ENCODE data around the gene TMEM50A. TPM values are rescaled to one million over a fixed set of nuclear protein-coding genes. Genes with fewer than 3 reads are reported as not detected.

The TMEM50A gene
- total and polyA plus RNA-seq, 9 of the 15 experiments (the other 6 are each of a cell fraction or from before 2014, with no cell fraction given) = 43.7 to 195 (median 137) TPM

GRCh38 chr1:25341746-25342145, 3.6 kb downstream of the TMEM50A start:
- ATAC-seq (no peak), FAIRE-seq (no peak), DNase-seq (ENCODE audit: extremely low read depth in 1 of 4, low spot score in 3 of 4) (no peak)
- no peaks in the 10 kb centered on the region for H4K20me1 ChIP-seq (replicated peaks; ENCODE audit: control insufficient read depth, insufficient read depth, low read length)
- H2AFZ ChIP-seq (ENCODE audit: low read depth, low read length) = no peak overlapping the region
- POLR2A ChIA-PET = interaction anchor here (1.0 to 1.8 kb wide), 3 partner anchors 8 to 109 kb away, joined by 3 to 5 read pairs (median 3); no protein-coding TSS in a partner anchor
- no peak overlapping the region for H3K4me2 ChIP-seq (ENCODE audit: insufficient read depth, low read length)
- H3K27ac ChIP-seq (ENCODE audit: extremely low read depth, low read depth, low read length) = no peak overlapping the region
- in situ Hi-C loops (cut with MboI) (no loop called here), intact Hi-C loops (cut with micrococcal nuclease) (no loop called here)
- H3K4me1 ChIP-seq (replicated peaks in 1 of 2; ENCODE audit: control insufficient read depth in 2 of 2, insufficient read depth in 2 of 2, low read length in 2 of 2) = peaks cover 6 to 7% of the 10 kb centered on the region in 2 experiments; a peak in 4 of 5 replicates
- no peak overlapping the region for H3K9ac ChIP-seq (ENCODE audit: insufficient read depth in 1 of 2, low read depth in 2 of 2, low read length in 2 of 2)
- peaks cover 64% of the 10 kb centered on the region for H3K79me2 ChIP-seq (ENCODE audit: control insufficient read depth, insufficient read depth, low read length)
- CTCF ChIA-PET (ENCODE audit: low intra/inter-chr PET ratio) = no interaction called here
- peaks cover 48% of the 10 kb centered on the region for H3K36me3 ChIP-seq (ENCODE audit: control insufficient read depth, insufficient read depth, low read length)
- H3K9me1 ChIP-seq (ENCODE audit: control insufficient read depth, insufficient read depth, low read length) = no peaks in the 10 kb centered on the region
- BruUV-seq (replicated peaks) = no TSS peak
- WGBS (ENCODE audit: insufficient coverage, low coverage, missing lambda C conversion rate) = 86% methylated on average over 6 of the region's 6 CpGs
- no peaks in the 10 kb centered on the region for H3K9me3 ChIP-seq (replicated peaks; ENCODE audit: control insufficient read depth, insufficient read depth, low read depth, low read length)
- no peaks in the 10 kb centered on the region for H3K27me3 ChIP-seq (ENCODE audit: control insufficient read depth in 2 of 2, insufficient read depth in 2 of 2, low read length in 2 of 2)
- H3K4me3 ChIP-seq = no peak overlapping the region
- TF ChIP-seq SMARCB1 (IDR thresholded peaks at IDR 0.05; ENCODE audit: insufficient read length, low read depth) (no peak), PTTG1 (tag; IDR thresholded peaks at IDR 0.05; ENCODE audit: low read depth) (no peak), ZNF398 (CRISPR knock-in tag; IDR thresholded peaks at IDR 0.05) (no peak), POLR2H (tag; IDR thresholded peaks at IDR 0.05; ENCODE audit: low read depth) (no peak), ATF7 (IDR thresholded peaks at IDR 0.05) (no peak), CCNT2 (IDR thresholded peaks at IDR 0.05; ENCODE audit: borderline replicate concordance, extremely low read depth, insufficient read length, low read depth, low read length) (no peak), ELF2 (CRISPR knock-in tag; IDR thresholded peaks at IDR 0.05) (no peak), TOE1 (IDR thresholded peaks at IDR 0.05; ENCODE audit: borderline replicate concordance) (no peak), TOE1 (CRISPR knock-in tag; IDR thresholded peaks at IDR 0.05; ENCODE audit: borderline replicate concordance, low read depth) (no peak)
